NCI-H2227 (cell line): Measurements from ENCODE around the gene CYP3A7.
"Not testable (repeated sequence)": the region's sequence is repeated elsewhere in the genome, so short reads cannot be mapped to it uniquely, and the experiment has no call there.

ENCODE experiments used
- DNase-seq: peaks from one replicate; lab custom pipeline; 2025; ENCODE audit not compliant: unreplicated experiment; lab: John Stamatoyannopoulos, UW

CYP3A7 gene

GRCh38 chr7:99674995-99675742, 59.8 kb downstream of the CYP3A7 start:
- DNase-seq = no peak

DNA sequence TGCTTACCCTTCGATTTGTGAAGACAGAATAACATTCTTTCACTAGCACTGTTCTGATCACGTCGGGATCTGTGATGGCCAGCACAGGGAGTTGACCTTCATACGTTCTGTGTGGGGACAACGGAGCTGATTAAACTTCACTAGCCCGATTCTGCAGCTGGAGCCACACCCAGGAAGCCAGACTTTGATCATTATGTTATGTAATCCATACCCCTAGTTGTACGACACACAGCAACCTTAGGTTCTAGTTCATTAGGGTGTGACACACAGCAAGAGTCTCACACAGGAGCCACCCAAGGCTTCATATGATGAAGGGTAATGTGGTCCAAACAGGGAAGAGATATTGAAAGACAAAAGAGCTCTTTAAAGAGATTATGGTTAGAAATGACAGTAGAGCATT, 62.4 kb downstream of the CYP3A7 start:
- no peak for DNase-seq

GRCh38 chr7:99669782-99670181, 65.2 kb downstream of the CYP3A7 start:
- no peak for DNase-seq

GRCh38 chr7:99668541-99668940, 66.5 kb downstream of the CYP3A7 start:
- no peak for DNase-seq

DNA sequence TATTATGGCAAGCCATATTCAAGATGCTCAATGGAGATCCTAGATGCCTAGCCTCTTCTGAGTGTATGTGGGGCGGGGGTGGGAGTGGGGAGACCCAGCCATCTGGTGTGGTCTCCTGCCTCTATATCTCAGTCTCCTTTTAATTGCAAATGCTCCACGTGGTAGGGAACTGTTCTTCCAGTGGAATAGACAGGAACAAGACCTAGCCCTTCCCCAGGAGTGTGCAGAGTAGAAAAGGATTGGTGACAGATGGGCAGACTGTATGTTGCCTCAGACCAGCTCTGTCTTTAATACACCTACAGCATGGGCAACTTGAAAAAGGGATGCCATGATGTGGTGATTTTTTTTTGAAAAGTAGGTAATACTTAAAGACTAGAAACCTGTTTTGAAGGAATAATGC, 67.8 kb downstream of the CYP3A7 start:
- no peak for DNase-seq

DNA sequence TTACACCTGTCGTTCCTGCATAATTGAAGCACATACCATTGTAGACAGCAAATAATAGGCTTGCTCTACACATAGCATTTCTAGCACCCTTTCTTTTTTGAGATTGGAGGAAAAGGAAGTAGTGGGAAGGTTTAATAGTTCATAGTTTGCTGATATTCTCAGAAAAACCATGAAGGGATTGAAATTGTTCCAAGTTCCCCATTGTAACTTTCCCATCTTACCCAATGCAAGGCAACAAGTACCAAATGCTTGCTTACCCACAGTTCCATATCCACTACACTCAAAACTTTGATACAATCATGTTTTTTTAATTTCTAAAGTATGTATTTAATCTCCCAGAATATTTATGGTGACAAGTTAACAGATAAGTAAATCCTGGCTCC, 69.0 kb downstream of the CYP3A7 start:
- no peak for DNase-seq

DNA sequence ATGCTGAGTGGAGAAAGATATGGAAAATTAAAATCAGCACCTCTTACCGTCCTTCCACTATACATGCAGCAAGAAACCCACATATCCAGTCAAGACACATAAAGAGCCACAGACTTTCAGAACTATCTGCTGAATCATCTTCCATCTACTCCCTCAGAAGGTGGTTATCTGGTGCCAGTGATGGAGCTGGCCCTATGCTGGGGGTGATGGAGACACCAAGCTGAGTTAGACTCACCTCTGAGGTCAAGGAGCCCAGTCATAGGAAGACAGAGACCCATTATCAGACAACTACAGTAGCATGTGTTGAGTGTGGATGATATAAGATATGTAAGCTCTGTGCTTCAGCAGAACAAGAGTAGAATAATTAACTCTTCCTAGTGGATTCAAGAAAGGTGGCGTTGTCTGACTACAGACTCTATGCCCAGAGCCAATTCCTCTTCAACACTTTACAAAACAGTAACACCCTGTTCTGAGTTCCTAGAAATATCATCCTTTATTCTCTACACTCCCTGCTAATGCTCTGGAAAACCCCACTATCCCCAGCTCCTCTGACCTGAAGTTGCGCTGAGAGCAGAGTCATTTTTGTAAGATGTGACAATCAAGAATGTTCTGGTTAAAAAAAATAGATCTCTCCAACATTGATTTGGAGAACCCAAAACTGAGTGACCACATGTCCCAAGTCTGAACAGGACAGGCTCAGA, 69.5 kb downstream of the CYP3A7 start:
- DNase-seq = no peak

- not testable (repeated sequence) for DNase-seq
Measured at GRCh38 chr7:99657879-99658278, 77.1 kb downstream of the CYP3A7 start.
